GM10266 (cell line): Measurements from ENCODE around the gene CLDN22.

Experiments used
- DNase-seq: peaks from one replicate; pipeline ENCODE4 v3.0.0; 2012; ENCODE audit errors: extremely low spot score
- CTCF ChIP-seq: IDR thresholded peaks from 2 replicates; pipeline ENCODE4 v1.5.1; 2012; ENCODE audit warnings: mild to moderate bottlenecking, low read depth; ENCODE audit not compliant: control insufficient read depth, insufficient read depth; ENCODE audit errors: missing control alignments

The CLDN22 gene

GRCh38 chr4:183320211-183321059 is at the start of gene CLDN22:
TSS of gene CLDN22 (minus strand) at chr4:183320276. CDS start at chr4:183320218, 58 bp downstream.
- no peak for DNase-seq
- no peak for TF ChIP-seq CTCF

- no peak for DNase-seq
Observed at GRCh38 chr4:183369073-183369472, 49.0 kb upstream of the CLDN22 start.

GRCh38 chr4:183366206-183366835 is 46.2 kb upstream of the CLDN22 start:
- no peak for TF ChIP-seq CTCF
- no peak for DNase-seq

More at GRCh38 chr4:183369073-183369472, 49.0 kb upstream of the CLDN22 start:
- TF ChIP-seq CTCF = no peak

GRCh38 chr4:183364025-183364424 is 43.9 kb upstream of the CLDN22 start:
- no peak for TF ChIP-seq CTCF

GRCh38 chr4:183362916-183363542 is 43.0 kb upstream of the CLDN22 start:
- no peak for DNase-seq
- TF ChIP-seq CTCF = no peak

More at GRCh38 chr4:183364025-183364424, 43.9 kb upstream of the CLDN22 start:
- DNase-seq = no peak

- no peak for TF ChIP-seq CTCF
- DNase-seq = no peak
Observed at GRCh38 chr4:183362036-183362435, 42.0 kb upstream of the CLDN22 start.
